Measurements from ENCODE around the gene CBARP.

CBARP gene

GRCh38 chr19:1227304-1228054, 10.3 kb downstream of the CBARP start:
- DNase-seq: no peak

- DNase-seq: no peak
Observed at GRCh38 chr19:1226522-1227303, 11.1 kb downstream of the CBARP start.

GRCh38 chr19:1226227-1226518, 11.6 kb downstream of the CBARP start:
- no peak for DNase-seq

- DNase-seq: peak; percentile 27 to 58
Observed at GRCh38 chr19:1225440-1226226, 12.2 kb downstream of the CBARP start.

- no peak for DNase-seq
Observed at GRCh38 chr19:1224847-1225246, 13.0 kb downstream of the CBARP start.

- DNase-seq: no peak
Observed at GRCh38 chr19:1224047-1224825, 13.6 kb downstream of the CBARP start.

GRCh38 chr19:1223018-1223855, 14.6 kb downstream of the CBARP start:
- DNase-seq: no peak

GRCh38 chr19:1222394-1222793, 15.4 kb downstream of the CBARP start:
- no peak for DNase-seq

GRCh38 chr19:1221904-1222255, 15.9 kb downstream of the CBARP start:
- no peak for DNase-seq

- DNase-seq: peak; percentile 44 to 59
Observed at GRCh38 chr19:1220976-1221903, 16.6 kb downstream of the CBARP start.

- no peak for DNase-seq
Observed at GRCh38 chr19:1220477-1220930, 17.3 kb downstream of the CBARP start.

GRCh38 chr19:1219786-1220476, 17.9 kb downstream of the CBARP start:
- DNase-seq: no peak

- DNase-seq: no peak
Observed at GRCh38 chr19:1218751-1219567, 18.8 kb downstream of the CBARP start.

GRCh38 chr19:1217366-1217765, 20.4 kb downstream of the CBARP start:
- DNase-seq: no peak

GRCh38 chr19:1216756-1217155, 21.0 kb downstream of the CBARP start:
- no peak for DNase-seq

- no peak for DNase-seq
Observed at GRCh38 chr19:1214862-1215731, 22.7 kb downstream of the CBARP start.

GRCh38 chr19:1214299-1214861, 23.4 kb downstream of the CBARP start:
- DNase-seq: no peak
